Peyer's patch (tissue), 4 donors: ENCODE data around the gene MAP3K9. TPM values are rescaled to one million over a fixed set of nuclear protein-coding genes. Genes with fewer than 3 reads are reported as not detected.

Experiments
- DNase-seq, 3 donors: peaks; one replicate each; pipeline ENCODE4 v3.0.0-alpha.2; 2017 to 2019
- H3K27ac ChIP-seq, 4 donors: fragments of 200-600 bp; sonication (generic); one replicate each; pipeline ENCODE4 v1.5.1; 2016 to 2019
- H3K27me3 ChIP-seq, 2 donors: fragments of 200-600 bp; sonication (generic); one replicate each; pipeline ENCODE4 v1.5.1; 2019
- H3K36me3 ChIP-seq, 3 donors: fragments of 200-600 bp; sonication (generic); one replicate each; pipeline ENCODE4 v1.5.1; 2016 to 2019
- H3K4me1 ChIP-seq, 4 donors: fragments of 200-600 bp; sonication (generic); one replicate each; pipeline ENCODE4 v1.5.1; 2016 to 2019
- H3K4me3 ChIP-seq, 4 donors: fragments of 200-600 bp; sonication (generic); 1 replicate in 3 of 4; 2 replicates in 1 of 4; pipeline ENCODE4 v1.5.1; 2016 to 2019; ENCODE audit warnings: mild to moderate bottlenecking in 1 of 4
- H3K9me3 ChIP-seq, 4 donors: fragments of 200-600 bp; sonication (generic); one replicate each; pipeline ENCODE4 v1.5.1; 2016 to 2019; ENCODE audit warnings: mild to moderate bottlenecking in 1 of 4
- CTCF ChIP-seq, 6 experiments: fragments of 450-650 bp in 4 of 6; fragments of 200-600 bp in 2 of 6; sonication (generic) in 1 of 6; IDR thresholded peaks; one replicate each; pipeline ENCODE4 v1.5.1; 2017 to 2019; ENCODE audit warnings: antibody characterized with exemption in 6 of 6, mild to moderate bottlenecking in 3 of 6, moderate library complexity in 1 of 6
- POLR2A ChIP-seq, 2 donors: fragments of 450-650 bp; IDR thresholded peaks; one replicate each; pipeline ENCODE4 v1.5.1; 2017; ENCODE audit warnings: antibody characterized with exemption in 2 of 2, mild to moderate bottlenecking in 2 of 2, moderate library complexity in 2 of 2
- total RNA-seq, 4 donors: library from RNA; depleted of rRNA; stranded (reverse); fragments of >200 nt; gene quantifications; one replicate each; pipeline ENCODE4 v1.1.0, GENCODE V29; 2016

MAP3K9 gene
- total RNA-seq, 4 donors from 2014 or later, result 8.6 to 14.0 (median 12.0) TPM

GRCh38 chr14:70696026-70696425 lies 113.3 kb downstream of the MAP3K9 start:
- DNase-seq, result no peak
- no peaks in the 10 kb centered on the region for H3K9me3 ChIP-seq
- H3K27ac ChIP-seq, result no peak overlapping the region
- no peaks in the 10 kb centered on the region for H3K4me1 ChIP-seq
- no peak overlapping the region for H3K4me3 ChIP-seq
- no peaks in the 10 kb centered on the region for H3K27me3 ChIP-seq
- TF ChIP-seq POLR2A (IDR thresholded peaks at IDR 0.05) (no peak), CTCF (IDR thresholded peaks at IDR 0.05) (no peak)
- no peaks in the 10 kb centered on the region for H3K36me3 ChIP-seq

GRCh38 chr14:70692210-70692609 lies 117.1 kb downstream of the MAP3K9 start:
- no peak overlapping the region for H3K27ac ChIP-seq
- no peak overlapping the region for H3K4me3 ChIP-seq
- no peaks in the 10 kb centered on the region for H3K27me3 ChIP-seq
- H3K9me3 ChIP-seq, result no peaks in the 10 kb centered on the region
- no peak for TF ChIP-seq CTCF (IDR thresholded peaks at IDR 0.05)
- no peak for TF ChIP-seq POLR2A (IDR thresholded peaks at IDR 0.05)
- no peaks in the 10 kb centered on the region for H3K4me1 ChIP-seq
- no peaks in the 10 kb centered on the region for H3K36me3 ChIP-seq
- peak in 1 of 3 donors; percentile 48 for DNase-seq

- TF ChIP-seq POLR2A (IDR thresholded peaks at IDR 0.05) (no peak), CTCF (IDR thresholded peaks at IDR 0.05) (no peak)
- Histone ChIP-seq H3K27ac (no peak overlapping the region), H3K27me3 (no peaks in the 10 kb centered on the region), H3K9me3 (no peaks in the 10 kb centered on the region), H3K36me3 (no peaks in the 10 kb centered on the region), H3K4me3 (no peak overlapping the region), H3K4me1 (no peaks in the 10 kb centered on the region)
- no peak for DNase-seq
These were observed 123.7 kb downstream of the MAP3K9 start for GRCh38 chr14:70685474-70686197.

- Histone ChIP-seq H3K4me3 (no peak overlapping the region), H3K27me3 (no peaks in the 10 kb centered on the region), H3K36me3 (no peaks in the 10 kb centered on the region), H3K9me3 (no peaks in the 10 kb centered on the region), H3K4me1 (no peaks in the 10 kb centered on the region), H3K27ac (no peak overlapping the region)
- no peak for DNase-seq
- TF ChIP-seq POLR2A (IDR thresholded peaks at IDR 0.05) (no peak), CTCF (IDR thresholded peaks at IDR 0.05) (no peak)
These were observed 125.3 kb downstream of the MAP3K9 start for GRCh38 chr14:70683983-70684382.

- Histone ChIP-seq H3K36me3 (no peaks in the 10 kb centered on the region), H3K4me1 (no peaks in the 10 kb centered on the region), H3K4me3 (no peak overlapping the region), H3K27me3 (no peaks in the 10 kb centered on the region), H3K9me3 (no peaks in the 10 kb centered on the region), H3K27ac (no peak overlapping the region)
- TF ChIP-seq CTCF (IDR thresholded peaks at IDR 0.05) (no peak), POLR2A (IDR thresholded peaks at IDR 0.05) (no peak)
- DNase-seq, result no peak
These were observed 128.6 kb downstream of the MAP3K9 start for GRCh38 chr14:70680748-70681147.
